DOHH2 (cell line): ENCODE data around the gene LRRTM4.

Experiments used
- CTCF ChIP-seq: fragments of 200-600 bp; sonication (generic); IDR thresholded peaks from one replicate; pipeline ENCODE4 v1.5.1; 2014; ENCODE audit warnings: antibody characterized with exemption, mild to moderate bottlenecking, low read depth, low read length; ENCODE audit not compliant: poor library complexity, severe bottlenecking
- EZH2phosphoT487 ChIP-seq: fragments of 200-600 bp; sonication (generic); IDR thresholded peaks from 2 replicates; pipeline ENCODE4 v1.6.1; 2017; ENCODE audit warnings: borderline replicate concordance, mild to moderate bottlenecking, antibody characterized with exemption, low read length, moderate library complexity, mixed read lengths

GRCh38 chr2:77310416-77310815, 211.8 kb downstream of the LRRTM4 start:
- no peak for TF ChIP-seq CTCF
- no peak for TF ChIP-seq EZH2phosphoT487
